GM18858 (cell line): ENCODE measurements around the gene FAM187B.
A peak's percentile ranks its signal among the peaks of the same experiment; 100 is the strongest.
"Not testable (repeated sequence)": the region's sequence is repeated elsewhere in the genome, so short reads cannot be mapped to it uniquely, and the experiment has no call there.

Experiments
- ATAC-seq: cut with Tn5 transposase; IDR thresholded peaks from one replicate; pipeline ENCODE4 v1.9.1; 2021; ENCODE audit not compliant: unreplicated experiment

The FAM187B gene

GRCh38 chr19:35213663-35214632, 14.6 kb downstream of the FAM187B start:
- ATAC-seq: peak; percentile 56

- no peak for ATAC-seq
Measured at GRCh38 chr19:35212241-35212640, 16.3 kb downstream of the FAM187B start.

DNA sequence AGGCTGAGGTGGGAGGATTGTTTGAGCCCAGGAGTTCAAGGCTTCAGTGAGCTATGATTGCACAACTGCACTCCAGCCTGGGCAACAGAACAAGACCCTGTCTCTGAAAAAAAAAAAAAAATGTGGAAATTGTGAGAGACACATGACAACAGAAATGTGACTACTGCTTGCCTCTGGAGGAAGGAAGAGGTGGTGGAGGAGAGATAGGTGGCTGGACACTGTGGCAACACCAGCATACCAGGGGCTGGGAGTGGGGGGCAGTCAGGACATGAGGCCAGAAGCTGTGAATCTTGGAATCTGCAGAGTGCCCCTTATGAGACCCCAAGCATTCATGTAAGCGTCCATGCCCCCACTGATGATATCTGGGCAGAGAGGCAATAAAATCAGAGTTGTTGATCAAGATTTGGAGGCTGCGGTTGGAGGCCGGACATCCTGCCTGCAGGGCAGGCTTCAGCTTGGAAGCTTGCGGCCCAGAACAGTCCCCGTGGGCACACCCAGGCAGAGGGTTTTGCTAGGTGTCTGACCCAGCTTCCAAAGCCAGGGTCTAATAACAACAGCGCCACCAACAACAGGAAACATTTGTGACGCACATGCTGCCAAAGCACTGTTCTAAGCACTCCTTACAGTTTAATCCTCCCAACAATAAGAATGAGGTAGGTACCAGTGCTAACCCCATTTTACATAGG, 16.9 kb downstream of the FAM187B start:
- no peak for ATAC-seq

GRCh38 chr19:35209646-35210045, 18.9 kb downstream of the FAM187B start:
- ATAC-seq: no peak

GRCh38 chr19:35208121-35208520, 20.4 kb downstream of the FAM187B start:
- no peak for ATAC-seq

DNA sequence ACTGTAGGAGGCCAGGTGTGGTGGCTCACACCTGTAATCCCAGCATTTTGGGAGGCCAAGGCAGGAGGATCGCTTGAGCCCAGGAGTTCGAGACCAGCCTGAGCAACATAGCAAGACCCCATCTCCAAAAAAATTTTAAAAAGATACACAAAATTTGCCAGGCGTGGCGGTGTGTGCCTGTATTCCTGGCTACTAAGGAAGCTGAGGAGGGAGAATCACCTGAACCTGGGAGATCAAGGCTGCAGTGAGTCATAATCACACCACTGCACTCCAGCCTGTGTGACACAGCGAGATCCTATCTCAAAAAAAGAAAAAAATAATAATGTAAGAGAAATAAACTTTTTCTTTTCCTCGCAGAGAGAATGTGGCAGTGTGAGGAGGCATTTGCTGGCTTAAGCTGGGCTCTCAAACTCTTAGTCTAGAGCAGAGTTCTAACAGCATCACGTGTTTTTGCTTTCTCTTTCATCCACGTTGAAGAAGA, 21.1 kb downstream of the FAM187B start:
- no peak for ATAC-seq

GRCh38 chr19:35206855-35207254, 21.7 kb downstream of the FAM187B start:
- ATAC-seq: no peak

DNA sequence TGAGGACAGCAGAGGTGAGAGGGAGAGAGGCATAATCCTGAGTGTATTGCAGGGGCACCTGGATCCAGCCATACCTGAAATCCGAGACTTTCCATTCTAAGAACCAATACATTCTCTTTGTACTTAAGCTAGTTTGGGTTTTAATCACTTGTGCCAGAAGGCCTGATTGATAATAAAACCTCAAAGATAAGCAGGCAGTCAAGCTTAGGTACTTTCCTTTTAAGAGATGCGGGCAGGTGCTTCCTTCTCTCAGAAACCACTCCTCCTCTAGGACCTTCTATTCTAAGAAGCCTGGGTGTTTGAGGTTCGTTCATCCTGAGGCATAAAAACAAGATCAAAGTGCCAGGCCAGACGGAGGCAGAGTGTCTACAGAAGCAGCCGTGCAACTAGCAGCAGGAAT, 22.2 kb downstream of the FAM187B start:
- ATAC-seq: no peak

DNA sequence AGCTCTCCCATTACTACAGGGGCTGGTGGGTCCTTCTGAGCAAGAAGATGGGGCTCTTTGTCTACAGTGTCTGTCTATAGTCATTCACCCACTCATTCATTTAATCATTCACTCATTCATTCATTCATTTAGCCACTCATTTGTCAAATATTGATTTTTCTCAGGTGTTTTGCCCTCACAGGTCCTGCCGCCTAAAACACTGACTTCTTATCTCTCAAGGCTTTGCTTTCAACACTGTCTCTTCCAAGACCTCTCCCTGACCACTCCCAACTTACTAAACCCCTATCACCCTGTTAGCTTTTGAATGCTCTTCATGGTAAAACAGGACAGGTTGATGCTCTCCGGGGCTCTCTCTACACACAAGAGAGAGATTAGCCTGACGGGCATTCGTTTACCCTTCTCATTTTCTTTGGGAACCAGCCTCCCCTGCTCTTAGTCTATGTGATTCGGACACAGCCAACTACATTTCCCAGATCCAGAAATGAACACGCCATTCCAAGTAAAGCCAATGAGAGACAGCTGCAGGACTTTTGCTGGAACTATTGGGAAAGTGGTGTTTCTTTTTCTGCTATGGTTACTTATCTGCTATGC, 22.7 kb downstream of the FAM187B start:
- ATAC-seq: no peak

GRCh38 chr19:35204799-35205732, 23.5 kb downstream of the FAM187B start:
- ATAC-seq: no peak

DNA sequence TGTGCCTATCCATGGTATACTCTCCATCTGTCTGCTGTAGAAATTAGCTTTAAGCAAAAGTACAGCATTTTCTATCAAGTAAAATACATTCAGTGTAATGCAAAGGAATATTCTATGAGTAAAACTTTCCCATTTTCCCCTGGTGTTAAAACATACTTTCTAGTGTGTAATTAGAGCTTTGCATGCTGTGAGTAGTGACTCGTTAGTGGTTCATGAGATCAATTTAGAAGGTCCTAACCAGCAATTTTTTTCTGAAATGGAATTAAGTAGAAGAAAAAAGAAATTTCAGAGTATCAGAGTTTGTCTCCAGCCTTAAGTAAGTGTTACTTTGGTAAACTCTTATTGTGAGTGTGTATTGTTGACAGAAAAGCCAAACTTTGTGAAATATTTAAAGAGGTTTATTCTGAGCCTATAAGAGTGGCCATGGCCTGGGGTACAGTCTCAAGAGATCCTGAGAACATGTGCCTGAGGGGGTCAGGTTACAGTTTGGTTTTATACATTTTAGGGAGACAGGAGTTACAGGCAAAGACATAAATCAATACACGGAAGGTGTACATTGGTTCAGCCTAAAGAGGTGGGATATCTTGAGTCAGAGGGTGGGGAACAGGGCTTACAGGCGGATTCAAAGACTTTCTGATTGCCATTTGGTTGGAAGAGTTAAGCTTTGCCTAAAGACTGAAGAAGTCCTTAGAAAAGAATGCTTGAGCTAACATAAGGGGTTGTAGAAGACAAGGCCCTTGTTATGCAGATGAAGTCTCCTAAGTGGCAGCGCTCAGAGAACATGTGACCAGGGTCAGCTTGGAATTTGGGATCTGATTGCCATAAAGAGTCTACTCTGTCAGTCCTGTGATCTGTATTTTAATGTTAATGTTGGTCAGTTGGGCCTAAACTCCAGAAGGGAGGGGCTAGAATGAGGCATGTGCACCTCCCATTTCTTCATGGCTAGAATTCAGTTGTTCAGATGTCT, 25.5 kb downstream of the FAM187B start:
- no peak for ATAC-seq

GRCh38 chr19:35199481-35199880, 29.1 kb downstream of the FAM187B start:
- no peak for ATAC-seq

DNA sequence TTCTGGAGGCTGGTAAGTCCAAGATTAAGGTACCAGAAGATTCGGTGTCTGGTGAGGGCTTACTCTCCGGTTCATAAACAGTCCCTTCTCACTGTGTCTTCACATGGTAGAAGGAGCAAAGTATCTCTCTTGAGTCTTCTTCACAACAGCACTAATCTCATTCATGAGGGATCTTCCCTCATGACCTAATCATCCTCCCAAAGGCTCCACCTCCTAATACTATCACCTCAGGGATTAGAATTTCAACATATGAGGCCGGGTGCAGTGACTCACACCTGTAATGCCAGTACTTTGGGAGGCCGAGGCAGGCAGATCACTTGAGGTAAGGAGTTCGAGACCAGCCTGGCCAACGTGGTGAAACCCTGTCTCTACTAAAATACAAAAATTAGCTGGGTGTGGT, 31.7 kb downstream of the FAM187B start:
- not testable (repeated sequence) for ATAC-seq

DNA sequence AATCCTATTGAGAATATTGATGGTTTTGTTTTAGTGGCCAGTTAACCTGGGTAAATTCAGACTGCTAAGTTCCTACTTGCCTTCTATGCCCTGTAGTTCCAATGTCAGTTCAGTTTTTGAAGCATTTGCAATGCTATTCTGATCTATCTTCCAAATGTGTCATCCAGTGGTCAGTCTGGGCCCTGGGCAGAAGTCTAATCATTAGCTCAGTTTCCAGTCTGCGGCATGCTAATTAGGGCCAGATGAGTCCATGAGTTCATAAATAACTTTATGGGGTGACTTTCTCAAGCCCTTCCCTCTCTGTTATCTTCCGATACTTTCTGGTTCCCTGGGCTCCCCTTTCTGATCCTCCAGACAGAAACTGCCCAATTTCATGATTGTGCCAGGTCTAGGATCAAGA, 32.7 kb downstream of the FAM187B start:
- no peak for ATAC-seq

GRCh38 chr19:35194012-35194984, 34.2 kb downstream of the FAM187B start:
- ATAC-seq: no peak

DNA sequence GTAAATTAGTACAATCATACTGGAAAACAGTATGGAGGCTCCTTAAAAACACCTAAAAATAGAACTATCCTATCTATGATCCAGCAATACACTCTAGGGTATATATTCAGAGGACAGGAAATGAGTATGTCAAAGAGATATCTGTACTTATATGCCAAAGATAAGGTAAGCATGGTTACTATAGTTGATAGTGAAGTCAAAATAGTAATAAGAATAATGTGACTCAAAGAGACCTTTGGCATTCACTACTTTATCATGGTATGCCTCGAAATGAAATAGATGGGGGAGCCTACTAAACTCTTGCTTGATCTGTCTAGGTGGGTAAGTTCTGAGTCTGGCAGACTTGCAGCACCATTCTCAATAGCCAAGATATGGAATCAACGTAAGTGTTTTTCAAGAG, 43.7 kb downstream of the FAM187B start:
- ATAC-seq: no peak

GRCh38 chr19:35184267-35184666, 44.3 kb downstream of the FAM187B start:
- no peak for ATAC-seq

DNA sequence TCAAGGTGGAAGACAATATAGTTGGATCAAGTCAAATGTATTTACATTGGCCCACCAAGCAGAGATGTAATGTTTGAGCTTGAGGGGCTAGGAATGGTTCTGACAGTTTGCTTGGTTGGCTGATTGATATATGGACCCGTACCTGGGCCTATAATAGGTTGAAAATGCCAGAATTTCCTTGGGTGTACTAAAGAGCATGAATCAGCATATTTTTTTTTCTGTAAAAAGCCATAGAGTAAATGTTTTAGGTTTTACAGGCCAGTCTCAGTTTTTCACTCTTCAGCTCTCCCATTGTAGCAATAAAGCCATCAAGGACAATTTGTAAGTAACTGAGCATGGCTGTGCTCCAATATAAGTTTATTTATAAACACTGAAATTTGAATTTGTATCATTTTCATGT, 47.2 kb downstream of the FAM187B start:
- ATAC-seq: no peak
